ENCODE data around the gene CSF3R. TPM values are rescaled to one million over a fixed set of nuclear protein-coding genes. Genes with fewer than 3 reads are reported as not detected.

CSF3R gene
- total and polyA plus RNA-seq, 2 experiments from 2014 or later, result 3.3 to 6.0 TPM

DNA sequence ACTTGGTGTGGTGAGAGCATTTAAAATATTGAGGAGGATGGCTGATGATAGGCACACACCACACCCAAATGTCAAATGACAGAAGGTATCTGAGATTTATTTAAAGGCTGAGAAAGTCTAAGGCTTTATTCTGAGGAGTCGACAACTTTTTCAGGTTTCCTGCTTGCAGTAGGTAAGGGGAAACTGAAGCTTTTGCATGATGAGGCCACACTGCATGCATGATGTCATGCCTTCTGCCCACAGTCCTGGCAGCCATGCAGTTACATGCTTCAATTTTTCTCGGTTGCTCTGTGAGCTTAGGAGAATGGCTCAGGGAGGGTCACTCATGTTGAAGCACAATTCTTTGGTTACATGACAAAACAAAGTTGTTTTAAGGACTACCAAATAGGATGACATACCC, 39.4 kb downstream of the CSF3R start:
- H3K4me1 ChIP-seq (ENCODE audit: low read depth), result peaks cover 8% of the 10 kb centered on the region

GRCh38 chr1:36442337-36442736, 40.4 kb downstream of the CSF3R start:
- Histone ChIP-seq H3K36me3 (peaks cover 4% of the 10 kb centered on the region), H3K9me3 (ENCODE audit: low read depth) (no peaks in the 10 kb centered on the region), H3K27ac (no peak overlapping the region), H3K4me3 (no peak overlapping the region), H3K4me1 (ENCODE audit: low read depth) (peaks cover 8% of the 10 kb centered on the region), H3K27me3 (no peaks in the 10 kb centered on the region)
- no peak for DNase-seq (ENCODE audit: low read depth in 1 of 2, low spot score in 1 of 2)
- no peak for TF ChIP-seq CTCF (IDR thresholded peaks at IDR 0.05; ENCODE audit: low read depth, low read length)

More for the DNA sequence above, 39.4 kb downstream of the CSF3R start:
- Histone ChIP-seq H3K27ac (no peak overlapping the region), H3K4me3 (no peak overlapping the region), H3K9me3 (ENCODE audit: low read depth) (no peaks in the 10 kb centered on the region), H3K36me3 (no peaks in the 10 kb centered on the region), H3K27me3 (no peaks in the 10 kb centered on the region)
- no peak for DNase-seq (ENCODE audit: low read depth in 1 of 2, low spot score in 1 of 2)
- no peak for TF ChIP-seq CTCF (IDR thresholded peaks at IDR 0.05; ENCODE audit: low read depth, low read length)

GRCh38 chr1:36440646-36441045, 42.1 kb downstream of the CSF3R start:
- no peak for TF ChIP-seq CTCF (IDR thresholded peaks at IDR 0.05; ENCODE audit: low read depth, low read length)
- Histone ChIP-seq H3K36me3 (peaks cover 4% of the 10 kb centered on the region), H3K4me1 (ENCODE audit: low read depth) (peaks cover 8% of the 10 kb centered on the region), H3K27me3 (no peaks in the 10 kb centered on the region), H3K27ac (peak overlapping the region; percentile 65), H3K4me3 (no peak overlapping the region), H3K9me3 (ENCODE audit: low read depth) (no peaks in the 10 kb centered on the region)
- no peak for DNase-seq (ENCODE audit: low read depth in 1 of 2, low spot score in 1 of 2)

- Histone ChIP-seq H3K27me3 (no peaks in the 10 kb centered on the region), H3K36me3 (peaks cover 4% of the 10 kb centered on the region), H3K27ac (peak overlapping the region; percentile 65), H3K4me3 (no peak overlapping the region), H3K4me1 (ENCODE audit: low read depth) (peaks cover 8% of the 10 kb centered on the region), H3K9me3 (ENCODE audit: low read depth) (no peaks in the 10 kb centered on the region)
- no peak for DNase-seq (ENCODE audit: low read depth in 1 of 2, low spot score in 1 of 2)
- TF ChIP-seq CTCF (IDR thresholded peaks at IDR 0.05; ENCODE audit: low read depth, low read length), result no peak
These were observed 42.7 kb downstream of the CSF3R start for GRCh38 chr1:36440044-36440443.

GRCh38 chr1:36438715-36439114, 44.0 kb downstream of the CSF3R start:
- Histone ChIP-seq H3K27me3 (no peaks in the 10 kb centered on the region), H3K9me3 (ENCODE audit: low read depth) (no peaks in the 10 kb centered on the region), H3K36me3 (peaks cover 4% of the 10 kb centered on the region), H3K4me1 (ENCODE audit: low read depth) (peaks cover 8% of the 10 kb centered on the region), H3K4me3 (no peak overlapping the region), H3K27ac (no peak overlapping the region)
- no peak for TF ChIP-seq CTCF (IDR thresholded peaks at IDR 0.05; ENCODE audit: low read depth, low read length)
- no peak for DNase-seq (ENCODE audit: low read depth in 1 of 2, low spot score in 1 of 2)

- Histone ChIP-seq H3K9me3 (ENCODE audit: low read depth) (no peaks in the 10 kb centered on the region), H3K27ac (no peak overlapping the region), H3K36me3 (peaks cover 4% of the 10 kb centered on the region), H3K4me1 (ENCODE audit: low read depth) (peaks cover 8% of the 10 kb centered on the region), H3K4me3 (no peak overlapping the region), H3K27me3 (no peaks in the 10 kb centered on the region)
- DNase-seq (ENCODE audit: low read depth in 1 of 2, low spot score in 1 of 2), result no peak
- no peak for TF ChIP-seq CTCF (IDR thresholded peaks at IDR 0.05; ENCODE audit: low read depth, low read length)
These were observed 45.9 kb downstream of the CSF3R start for GRCh38 chr1:36436821-36437220.

All from cardiac muscle cell (in vitro differentiated cells and primary cell).